HG02763 (cell line): ENCODE data around the gene SSTR3.
"Not testable (repeated sequence)": the region's sequence is repeated elsewhere in the genome, so short reads cannot be mapped to it uniquely, and the experiment has no call there.

ENCODE experiments used
- ATAC-seq: cut with Tn5 transposase; IDR thresholded peaks from one replicate; pipeline ENCODE4 v1.9.1; 2021; ENCODE audit warnings: mild to moderate bottlenecking, moderate library complexity; ENCODE audit not compliant: unreplicated experiment

SSTR3 gene

DNA sequence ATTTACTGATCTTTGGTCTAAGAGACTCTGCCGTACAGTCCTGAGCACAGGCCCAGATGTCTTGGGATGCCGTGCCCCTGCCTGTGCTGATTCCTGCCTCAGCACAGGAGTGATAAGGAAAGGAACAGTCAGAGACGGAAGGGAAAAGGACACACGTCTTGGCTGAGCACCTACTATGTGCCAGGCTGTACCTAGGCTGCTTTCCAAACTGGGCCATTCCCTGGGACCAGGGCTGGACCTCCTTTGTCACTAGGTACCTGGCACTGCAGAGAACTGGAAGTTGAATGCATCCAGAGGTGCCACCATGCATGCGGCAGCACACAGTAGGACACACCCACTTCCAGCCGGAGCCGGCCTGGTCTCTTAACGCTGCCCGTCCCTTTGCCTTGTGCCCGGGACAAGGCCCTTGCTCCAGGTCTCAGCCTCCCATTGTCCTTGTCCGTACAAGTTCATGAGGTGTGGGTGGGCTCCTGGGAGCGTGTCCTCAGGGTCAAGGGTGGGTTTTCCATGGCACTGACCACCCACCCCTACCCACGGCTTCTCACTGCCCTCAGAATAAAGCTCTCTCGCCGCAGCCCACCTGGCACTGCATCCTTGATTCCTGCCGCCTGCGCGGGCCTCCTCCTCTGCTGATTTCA, 1.1 kb upstream of the SSTR3 start:
- no peak for ATAC-seq

- ATAC-seq: no peak
These were observed 457 bp downstream of the SSTR3 start for GRCh38 chr22:37211866-37212173.

- ATAC-seq: no peak
These were observed 1.0 kb downstream of the SSTR3 start for GRCh38 chr22:37211075-37211865.

GRCh38 chr22:37210041-37210803, 2.1 kb downstream of the SSTR3 start:
- no peak for ATAC-seq

- no peak for ATAC-seq
These were observed 3.0 kb downstream of the SSTR3 start for GRCh38 chr22:37209140-37209845.

DNA sequence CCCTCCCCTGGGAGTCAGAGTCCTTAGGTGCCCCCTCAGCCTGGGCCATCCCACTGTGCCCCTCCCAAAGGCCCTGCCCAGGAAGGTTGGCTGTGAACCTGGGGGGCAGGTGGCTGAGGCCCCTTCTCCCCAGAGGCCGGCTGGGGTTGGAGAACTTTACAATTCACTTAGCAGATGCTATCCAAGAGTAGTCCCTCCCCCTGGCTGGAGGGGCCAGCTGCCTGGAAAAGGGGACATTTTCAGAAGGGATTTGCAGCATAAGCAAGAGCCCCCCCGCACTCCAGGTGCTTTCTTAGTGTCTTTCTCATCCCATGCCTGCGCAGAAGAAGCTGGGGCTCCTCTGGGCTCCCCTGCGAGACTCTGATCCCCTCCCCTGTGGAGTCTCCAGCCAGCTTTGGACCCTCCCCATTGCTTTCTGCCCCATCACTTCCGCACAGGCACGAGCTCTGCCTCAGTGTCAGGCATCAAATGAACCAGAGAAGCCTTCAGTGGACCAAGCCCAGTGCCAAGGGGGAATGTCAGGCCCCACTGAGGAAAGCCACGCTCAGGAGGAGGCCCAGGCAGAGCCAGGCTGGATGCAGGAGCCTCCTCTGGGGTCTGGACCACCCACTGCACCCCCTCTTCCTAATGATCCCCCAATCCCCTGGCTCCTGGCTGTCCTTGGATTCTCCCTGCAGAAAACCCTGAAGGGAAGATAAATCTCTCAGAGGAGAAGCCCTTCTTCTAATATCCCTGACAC, 3.7 kb downstream of the SSTR3 start:
- ATAC-seq: no peak

DNA sequence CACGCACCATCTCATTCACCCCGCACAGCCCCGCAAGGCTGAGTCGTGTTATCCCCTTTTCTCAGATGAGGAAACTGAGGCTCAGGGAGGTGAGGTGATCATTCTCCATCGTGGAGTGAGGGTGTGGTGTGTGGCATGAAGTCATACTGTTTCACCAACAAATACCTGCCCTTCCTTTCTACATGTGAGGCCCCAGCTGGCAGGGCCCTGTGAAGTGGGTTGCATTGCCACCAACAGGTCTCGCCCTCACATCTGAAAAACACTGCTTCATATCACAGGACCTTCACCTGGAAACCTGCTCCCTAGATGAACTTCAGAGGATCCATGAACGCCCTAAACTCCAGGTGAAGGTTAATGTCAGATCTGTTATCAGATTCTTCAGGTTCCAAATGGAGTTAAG, 4.3 kb downstream of the SSTR3 start:
- no peak for ATAC-seq

- ATAC-seq: no peak
These were observed 5.1 kb downstream of the SSTR3 start for GRCh38 chr22:37206841-37207821.

- no peak for ATAC-seq
These were observed 6.0 kb downstream of the SSTR3 start for GRCh38 chr22:37206118-37206840.

DNA sequence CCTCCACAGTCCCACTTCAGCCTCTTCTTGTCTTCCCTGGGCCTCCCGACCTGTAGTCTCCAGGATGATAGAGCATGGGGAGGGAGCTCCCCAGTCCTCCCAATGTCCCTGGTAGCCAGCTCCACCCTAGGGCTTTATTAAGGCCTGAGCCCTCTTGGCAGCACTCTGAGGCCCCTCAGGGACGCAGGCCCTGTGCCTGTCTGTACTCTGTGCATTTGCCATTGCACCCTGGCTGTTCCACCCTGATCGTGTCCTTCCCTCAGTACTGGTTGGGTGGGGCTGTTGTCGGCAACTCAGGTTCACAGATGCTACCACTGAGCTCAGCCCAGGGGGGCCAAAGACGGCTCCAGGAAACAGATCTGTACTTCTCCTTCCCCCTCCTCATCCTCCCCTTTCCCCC, 7.2 kb downstream of the SSTR3 start:
- ATAC-seq: no peak

- no peak for ATAC-seq
These were observed 8.1 kb downstream of the SSTR3 start for GRCh38 chr22:37204045-37204655.

DNA sequence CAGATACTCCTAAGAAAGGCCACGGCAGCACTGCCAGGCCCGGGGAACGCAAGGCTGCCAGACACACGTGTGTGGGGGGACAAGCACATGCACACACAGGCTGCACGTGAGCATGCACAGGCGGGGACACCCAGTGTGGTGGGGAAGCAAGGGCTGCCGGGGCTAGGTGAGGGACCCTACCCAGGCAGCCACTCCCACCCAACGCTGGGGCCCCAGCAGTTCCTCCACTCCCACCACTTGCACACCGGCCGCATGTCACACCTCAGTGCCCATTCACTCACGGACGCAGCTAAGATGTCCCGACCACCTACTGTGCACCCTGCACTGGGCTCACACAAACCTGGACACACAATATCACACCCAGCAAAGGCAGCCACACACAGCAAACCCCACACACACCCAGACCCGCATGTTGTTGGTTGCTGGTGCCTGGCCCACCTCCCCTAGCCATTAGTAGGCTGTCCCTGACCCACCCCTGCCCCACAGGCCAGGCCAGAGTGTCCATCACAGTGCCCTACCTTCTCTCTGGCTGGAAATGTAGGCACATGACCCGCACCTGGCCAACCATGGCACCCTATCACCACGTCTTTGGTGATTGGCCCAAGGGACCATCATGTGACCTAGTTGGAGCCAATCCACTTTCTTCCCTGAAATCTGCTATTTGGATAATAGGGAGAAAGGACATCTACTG, 8.8 kb downstream of the SSTR3 start:
- no peak for ATAC-seq

DNA sequence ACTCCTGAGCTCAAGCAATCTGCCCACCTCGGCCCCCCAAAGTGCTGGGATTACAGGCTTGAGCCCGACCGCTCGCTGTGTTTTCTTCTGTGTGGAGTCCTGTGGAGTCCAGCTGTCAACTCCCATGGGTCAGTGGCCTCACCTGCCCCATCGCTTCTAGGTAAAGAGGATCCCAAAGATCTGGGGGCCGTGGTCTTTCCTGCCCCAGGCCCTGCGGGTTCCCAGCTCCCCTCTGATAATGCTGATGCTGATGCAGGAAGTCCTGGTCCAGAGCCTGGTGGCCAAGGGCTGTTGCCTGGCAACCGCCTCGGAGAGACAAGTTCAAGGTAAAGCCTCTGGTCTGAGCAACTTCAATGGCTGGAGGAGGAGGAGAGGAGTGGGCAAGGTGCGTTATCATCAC, 9.6 kb downstream of the SSTR3 start:
- ATAC-seq: no peak

DNA sequence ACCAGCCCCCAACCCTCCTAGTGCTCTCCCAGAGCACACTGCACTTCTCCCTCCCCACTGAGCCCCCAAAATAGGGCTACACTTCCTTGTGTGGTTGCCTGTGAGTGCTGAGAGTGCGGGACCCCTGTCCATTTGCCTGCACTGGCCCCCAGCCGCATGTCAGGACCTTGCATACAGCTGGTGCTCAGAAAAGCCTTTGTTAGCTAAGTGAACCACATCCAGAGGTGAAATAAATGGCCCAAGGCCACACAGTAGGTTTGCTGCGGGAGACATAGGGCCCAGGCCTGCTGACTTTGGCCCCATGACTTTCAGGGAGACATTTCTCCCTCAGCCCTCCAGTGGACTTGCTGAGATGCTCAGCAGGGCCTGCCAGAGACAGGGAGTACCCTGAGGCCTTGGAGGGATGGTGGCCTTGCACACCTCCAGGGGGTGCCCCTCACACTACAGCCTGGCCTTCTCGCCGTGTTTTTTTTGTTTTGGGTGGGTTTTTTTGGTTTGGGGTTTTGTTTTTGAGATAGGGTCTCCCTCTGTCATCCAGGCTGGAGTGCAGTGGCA, 10.2 kb downstream of the SSTR3 start:
- no peak for ATAC-seq

DNA sequence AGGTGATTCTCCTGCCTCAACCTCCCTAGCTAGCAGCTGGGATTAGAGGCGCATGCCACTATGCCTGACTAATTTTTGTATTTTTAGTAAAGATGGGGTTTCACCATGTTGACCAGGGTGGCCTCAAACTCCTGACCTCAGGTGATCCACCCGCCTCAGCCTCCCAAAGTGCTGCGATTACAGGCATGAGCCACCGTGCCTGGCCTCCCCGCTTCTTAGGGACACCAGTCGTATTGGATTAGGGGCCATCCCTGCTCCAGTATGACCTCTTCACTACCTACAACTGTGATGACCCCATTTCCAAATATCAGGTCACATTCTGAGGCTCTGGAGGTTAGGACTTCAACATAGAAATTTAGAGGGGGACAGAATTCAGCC, 10.8 kb downstream of the SSTR3 start:
- ATAC-seq: not testable (repeated sequence)

- no peak for ATAC-seq
These were observed 12.5 kb downstream of the SSTR3 start for GRCh38 chr22:37199760-37200108.

GRCh38 chr22:37199103-37199759, 13.0 kb downstream of the SSTR3 start:
- peak; percentile 94 for ATAC-seq
